Upper lobe of left lung (tissue), 6 donors: Measurements from ENCODE around the gene BRINP2. TPM values are rescaled to one million over a fixed set of nuclear protein-coding genes. Genes with fewer than 3 reads are reported as not detected.

ENCODE experiments used
- ATAC-seq, 2 donors: fragments of 200-7000 bp; cut with Tn5 transposase; one replicate each; pipeline ENCODE4 v1.9.1; 2022; ENCODE audit warnings: mild to moderate bottlenecking in 2 of 2, moderate library complexity in 2 of 2; ENCODE audit not compliant: low FRiP score in 2 of 2
- DNase-seq, 2 donors: peaks; one replicate each; pipeline ENCODE4 v3.0.0-alpha.2; 2019 to 2020
- H3K27ac ChIP-seq, 4 donors: fragments of 200-600 bp; sonication (generic); one replicate each; pipeline ENCODE4 v1.5.1; 2016 to 2019
- H3K27me3 ChIP-seq, 4 donors: fragments of 200-600 bp; sonication (generic); one replicate each; pipeline ENCODE4 v1.5.1; 2017 to 2019
- H3K36me3 ChIP-seq, 4 donors: fragments of 200-600 bp; sonication (generic); one replicate each; pipeline ENCODE4 v1.5.1; 2016 to 2019
- H3K4me1 ChIP-seq, 4 donors: fragments of 200-600 bp; sonication (generic); one replicate each; pipeline ENCODE4 v1.5.1; 2018 to 2019
- H3K4me3 ChIP-seq, 4 donors: fragments of 200-600 bp; sonication (generic); one replicate each; pipeline ENCODE4 v1.5.1; 2017 to 2019; ENCODE audit warnings: mild to moderate bottlenecking in 2 of 4, moderate library complexity in 1 of 4
- H3K9me3 ChIP-seq, 4 donors: fragments of 200-600 bp; sonication (generic); one replicate each; pipeline ENCODE4 v1.5.1; 2018 to 2019
- EP300 ChIP-seq, 4 donors: sonication (generic); formaldehyde crosslinking; IDR thresholded peaks; one replicate each; pipeline ENCODE4 v1.5.1; 2017; ENCODE audit warnings: antibody characterized with exemption in 4 of 4, control low read depth in 2 of 4
- POLR2A ChIP-seq, 4 donors: fragments of 450-650 bp; IDR thresholded peaks; one replicate each; pipeline ENCODE4 v1.5.1; 2016 to 2017; ENCODE audit warnings: antibody characterized with exemption in 4 of 4, mild to moderate bottlenecking in 2 of 4
- POLR2AphosphoS5 ChIP-seq, 2 donors: sonication (generic); formaldehyde crosslinking; IDR thresholded peaks; one replicate each; pipeline ENCODE4 v1.5.1; 2017; ENCODE audit warnings: antibody characterized with exemption in 2 of 2
- WGBS, 2 donors: methylation state at CpG; one replicate each; pipeline ENCODE4 v1.1.5; 2017 to 2018; 5-methylcytosine and 5-hydroxymethylcytosine counted together
- total RNA-seq, 6 donors: library from RNA; depleted of rRNA in 4 of 6; stranded (reverse); fragments of >200 nt in 4 of 6; gene quantifications; one replicate each; pipeline versions ENCODE4 v1.1.0 to v1.2.1, GENCODE V29; 2016 to 2021
- TF ChIP-seq, protein P1 (sequence below), 6 experiments: fragments of 450-650 bp in 4 of 6; fragments of 200-600 bp in 2 of 6; sonication (generic) in 2 of 6; IDR thresholded peaks; one replicate each; pipeline ENCODE4 v1.5.1; 2016 to 2019; ENCODE audit warnings: antibody characterized with exemption in 6 of 6
- donor health status: DM: no; HTN: no; CAD: no; lungs with moderate emphysema.
- donor health status: DM: no; HTN: yes; CAD: no; lungs with severe emphysema.

Gene BRINP2
- total RNA-seq, 6 donors from 2014 or later = 0.06 to 0.07 TPM; not detected in 4

DNA sequence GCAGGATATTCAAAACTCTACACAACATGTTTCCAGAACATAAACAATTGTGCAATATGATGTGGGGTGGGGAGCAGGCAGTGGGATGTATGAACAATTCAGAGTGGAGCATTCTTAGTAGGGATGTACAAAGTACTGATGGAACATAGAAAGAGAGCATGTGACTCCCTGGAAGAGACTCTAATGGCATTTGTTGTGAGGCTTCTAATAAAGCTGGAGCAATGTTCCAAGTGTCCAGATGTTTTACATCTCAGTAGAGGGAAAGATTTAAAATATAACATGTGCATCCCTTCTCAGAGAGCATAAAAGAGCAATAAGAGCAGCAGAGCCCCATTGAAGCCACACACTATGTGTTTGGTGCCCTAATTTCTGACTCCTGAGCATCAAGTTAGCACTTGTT, 116.5 kb downstream of the BRINP2 start:
- DNase-seq = no peak
- Histone ChIP-seq H3K9me3 (no peaks in the 10 kb centered on the region), H3K27me3 (no peaks in the 10 kb centered on the region), H3K4me1 (no peaks in the 10 kb centered on the region), H3K27ac (no peak overlapping the region), H3K4me3 (no peak overlapping the region), H3K36me3 (no peaks in the 10 kb centered on the region)
- TF ChIP-seq POLR2A (IDR thresholded peaks at IDR 0.05) (no peak), POLR2AphosphoS5 (IDR thresholded peaks at IDR 0.05) (no peak), EP300 (IDR thresholded peaks at IDR 0.05) (no peak)
- TF ChIP-seq, protein P1, sequence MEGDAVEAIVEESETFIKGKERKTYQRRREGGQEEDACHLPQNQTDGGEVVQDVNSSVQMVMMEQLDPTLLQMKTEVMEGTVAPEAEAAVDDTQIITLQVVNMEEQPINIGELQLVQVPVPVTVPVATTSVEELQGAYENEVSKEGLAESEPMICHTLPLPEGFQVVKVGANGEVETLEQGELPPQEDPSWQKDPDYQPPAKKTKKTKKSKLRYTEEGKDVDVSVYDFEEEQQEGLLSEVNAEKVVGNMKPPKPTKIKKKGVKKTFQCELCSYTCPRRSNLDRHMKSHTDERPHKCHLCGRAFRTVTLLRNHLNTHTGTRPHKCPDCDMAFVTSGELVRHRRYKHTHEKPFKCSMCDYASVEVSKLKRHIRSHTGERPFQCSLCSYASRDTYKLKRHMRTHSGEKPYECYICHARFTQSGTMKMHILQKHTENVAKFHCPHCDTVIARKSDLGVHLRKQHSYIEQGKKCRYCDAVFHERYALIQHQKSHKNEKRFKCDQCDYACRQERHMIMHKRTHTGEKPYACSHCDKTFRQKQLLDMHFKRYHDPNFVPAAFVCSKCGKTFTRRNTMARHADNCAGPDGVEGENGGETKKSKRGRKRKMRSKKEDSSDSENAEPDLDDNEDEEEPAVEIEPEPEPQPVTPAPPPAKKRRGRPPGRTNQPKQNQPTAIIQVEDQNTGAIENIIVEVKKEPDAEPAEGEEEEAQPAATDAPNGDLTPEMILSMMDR (IDR thresholded peaks at IDR 0.05) = no peak
- no peak for ATAC-seq

DNA sequence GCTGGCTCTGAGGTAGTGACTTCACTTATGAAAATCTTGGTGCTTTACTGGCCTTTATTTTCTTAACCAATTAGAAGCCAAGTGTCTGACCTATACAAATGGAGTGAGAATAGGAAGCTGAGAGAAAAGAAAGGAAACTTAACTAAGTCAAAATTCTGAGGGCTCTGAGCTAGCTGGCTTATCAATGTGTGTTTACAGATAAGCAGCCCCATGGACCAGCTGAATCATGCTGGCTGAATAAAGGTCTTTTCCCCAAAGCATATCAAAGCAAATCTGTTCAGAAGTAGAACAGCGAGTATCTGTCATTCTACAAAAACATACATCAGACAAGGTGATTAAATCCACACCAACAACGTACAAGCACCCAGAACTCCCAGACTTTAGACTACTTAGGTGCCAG, 117.2 kb downstream of the BRINP2 start:
- Histone ChIP-seq H3K36me3 (no peaks in the 10 kb centered on the region), H3K27ac (no peak overlapping the region), H3K4me3 (no peak overlapping the region), H3K4me1 (no peaks in the 10 kb centered on the region), H3K9me3 (no peaks in the 10 kb centered on the region), H3K27me3 (no peaks in the 10 kb centered on the region)
- no peak for TF ChIP-seq EP300 (IDR thresholded peaks at IDR 0.05)
- TF ChIP-seq POLR2AphosphoS5 (IDR thresholded peaks at IDR 0.05) = no peak
- no peak for TF ChIP-seq POLR2A (IDR thresholded peaks at IDR 0.05)
- TF ChIP-seq, protein P1 (IDR thresholded peaks at IDR 0.05) = no peak
- WGBS, 2 donors = 43 to 59% methylated on average over 2 of the region's 2 CpGs
- no peak for DNase-seq
- no peak for ATAC-seq

DNA sequence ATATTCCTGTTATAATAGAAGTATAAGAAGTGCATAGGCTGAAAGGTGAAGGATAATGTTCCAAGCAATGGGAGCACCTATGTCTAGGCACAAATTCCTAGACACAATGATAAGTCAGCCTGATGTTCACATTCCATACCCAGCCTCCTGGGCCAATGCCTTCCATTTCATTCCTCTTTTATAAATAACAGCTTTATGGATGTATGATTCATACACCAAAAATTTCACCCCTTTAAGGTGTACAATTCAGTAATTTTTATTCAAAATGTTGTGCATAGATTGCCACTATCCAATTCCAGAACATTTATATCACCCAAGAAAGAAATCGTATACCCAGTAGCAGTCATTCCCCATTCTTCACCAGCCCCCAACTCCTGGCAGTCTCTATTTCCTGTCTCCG, 118.8 kb downstream of the BRINP2 start:
- 69 to 70% methylated on average over 2 of the region's 2 CpGs for WGBS, 2 donors
- no peak for TF ChIP-seq POLR2AphosphoS5 (IDR thresholded peaks at IDR 0.05)
- TF ChIP-seq, protein P1 (IDR thresholded peaks at IDR 0.05) = no peak
- no peak for TF ChIP-seq POLR2A (IDR thresholded peaks at IDR 0.05)
- TF ChIP-seq EP300 (IDR thresholded peaks at IDR 0.05) = no peak

GRCh38 chr1:177300431-177300830, 129.7 kb downstream of the BRINP2 start:
- DNase-seq (no peak), ATAC-seq (no peak)
- no peaks in the 10 kb centered on the region for H3K27me3 ChIP-seq
- H3K27ac ChIP-seq = no peak overlapping the region
- H3K36me3 ChIP-seq = no peaks in the 10 kb centered on the region
- H3K4me3 ChIP-seq = no peak overlapping the region
- H3K4me1 ChIP-seq = peaks cover 0 to 13% (median 3%) of the 10 kb centered on the region in 4 donors
- no peaks in the 10 kb centered on the region for H3K9me3 ChIP-seq
- no peak for TF ChIP-seq POLR2A (IDR thresholded peaks at IDR 0.05)
- TF ChIP-seq, protein P1 (IDR thresholded peaks at IDR 0.05) = no peak
- TF ChIP-seq EP300 (IDR thresholded peaks at IDR 0.05) = no peak
- no peak for TF ChIP-seq POLR2AphosphoS5 (IDR thresholded peaks at IDR 0.05)
- 87 to 94% methylated on average over 1 of the region's 1 CpG for WGBS, 2 donors

More for the DNA sequence above, 118.8 kb downstream of the BRINP2 start:
- no peaks in the 10 kb centered on the region for H3K27me3 ChIP-seq
- H3K4me3 ChIP-seq = no peak overlapping the region
- H3K27ac ChIP-seq = no peak overlapping the region
- H3K36me3 ChIP-seq = no peaks in the 10 kb centered on the region
- DNase-seq (no peak), ATAC-seq (no peak)
- no peaks in the 10 kb centered on the region for H3K4me1 ChIP-seq
- H3K9me3 ChIP-seq = no peaks in the 10 kb centered on the region

GRCh38 chr1:177301425-177302124, 130.8 kb downstream of the BRINP2 start:
- ATAC-seq (no peak), DNase-seq (no peak)
- Histone ChIP-seq H3K27me3 (no peaks in the 10 kb centered on the region), H3K27ac (no peak overlapping the region), H3K4me3 (no peak overlapping the region), H3K36me3 (no peaks in the 10 kb centered on the region), H3K9me3 (no peaks in the 10 kb centered on the region), H3K4me1 (peaks cover 0 to 13% (median 3%) of the 10 kb centered on the region in 4 donors)
- WGBS, 2 donors = 32 to 52% methylated on average over 1 of the region's 1 CpG
- TF ChIP-seq EP300 (IDR thresholded peaks at IDR 0.05) (no peak), POLR2AphosphoS5 (IDR thresholded peaks at IDR 0.05) (no peak), POLR2A (IDR thresholded peaks at IDR 0.05) (no peak)
- TF ChIP-seq, protein P1 (IDR thresholded peaks at IDR 0.05) = no peak
